Epithelial cell of proximal tubule (primary cell): ENCODE data around the gene MSRB3. TPM values are rescaled to one million over a fixed set of nuclear protein-coding genes. Genes with fewer than 3 reads are reported as not detected.

Source experiments
- DNase-seq: peaks from one replicate; pipeline ENCODE4 v3.0.0-alpha.2; 2011; ENCODE audit warnings: low read depth
- H3K4me3 ChIP-seq: 2 replicates; pipeline ENCODE4 v1.5.1; 2011; ENCODE audit warnings: low read depth, mild to moderate bottlenecking, low read length
- CTCF ChIP-seq: conservative IDR thresholded peaks from 2 replicates; pipeline ENCODE4 v1.5.1; 2012; ENCODE audit warnings: low read depth, mild to moderate bottlenecking, low read length
- total RNA-seq: library from RNA; depleted of rRNA; stranded (reverse); fragments of >200 nt; gene quantifications from 2 replicates; pipeline ENCODE4 v1.2.3, GENCODE V29; 2015

MSRB3 gene
- total RNA-seq, 1 donor from 2014 or later = 4.0 TPM

- no peak for TF ChIP-seq CTCF
These were observed 130.0 kb downstream of the MSRB3 start for GRCh38 chr12:65408441-65408840.

GRCh38 chr12:65409726-65410125 lies 131.2 kb downstream of the MSRB3 start:
- no peak for DNase-seq
- no peak overlapping the region for H3K4me3 ChIP-seq
- no peak for TF ChIP-seq CTCF

More at GRCh38 chr12:65408441-65408840, 130.0 kb downstream of the MSRB3 start:
- no peak for DNase-seq
- no peak overlapping the region for H3K4me3 ChIP-seq

GRCh38 chr12:65411171-65411570 lies 132.7 kb downstream of the MSRB3 start:
- no peak for TF ChIP-seq CTCF
- no peak for DNase-seq
- no peak overlapping the region for H3K4me3 ChIP-seq

GRCh38 chr12:65414526-65414925 lies 136.0 kb downstream of the MSRB3 start:
- DNase-seq = no peak
- TF ChIP-seq CTCF = no peak
- H3K4me3 ChIP-seq = no peak overlapping the region

- H3K4me3 ChIP-seq = no peak overlapping the region
- peak; percentile 22 for DNase-seq
- TF ChIP-seq CTCF = no peak
These were observed 137.3 kb downstream of the MSRB3 start for GRCh38 chr12:65415826-65416225.

- no peak for TF ChIP-seq CTCF
- DNase-seq = no peak
- H3K4me3 ChIP-seq = no peak overlapping the region
These were observed 141.0 kb downstream of the MSRB3 start for GRCh38 chr12:65419284-65420072.

- DNase-seq = peak; percentile 55
- H3K4me3 ChIP-seq = no peak overlapping the region
- no peak for TF ChIP-seq CTCF
These were observed 142.5 kb downstream of the MSRB3 start for GRCh38 chr12:65420941-65421340.
